GM21515 (cell line): ENCODE data around the gene MALRD1.

Source experiments
- ATAC-seq: cut with Tn5 transposase; IDR thresholded peaks from one replicate; pipeline ENCODE4 v1.9.1; 2021; ENCODE audit not compliant: unreplicated experiment

Gene MALRD1

GRCh38 chr10:19563388-19564141 lies 515.0 kb downstream of the MALRD1 start:
- ATAC-seq = no peak

- ATAC-seq = no peak
Measured at GRCh38 chr10:19570120-19570519, 521.5 kb downstream of the MALRD1 start.

GRCh38 chr10:19570991-19571390 lies 522.4 kb downstream of the MALRD1 start:
- ATAC-seq = no peak

GRCh38 chr10:19572056-19572455 lies 523.5 kb downstream of the MALRD1 start:
- ATAC-seq = no peak

GRCh38 chr10:19576576-19576975 lies 528.0 kb downstream of the MALRD1 start:
- no peak for ATAC-seq

GRCh38 chr10:19577381-19577780 lies 528.8 kb downstream of the MALRD1 start:
- ATAC-seq = no peak

GRCh38 chr10:19577807-19578206 lies 529.2 kb downstream of the MALRD1 start:
- no peak for ATAC-seq

- ATAC-seq = no peak
Measured at GRCh38 chr10:19578571-19578970, 530.0 kb downstream of the MALRD1 start.

- ATAC-seq = no peak
Measured at GRCh38 chr10:19579761-19580545, 531.4 kb downstream of the MALRD1 start.

- ATAC-seq = no peak
Measured at GRCh38 chr10:19580691-19581090, 532.1 kb downstream of the MALRD1 start.

- ATAC-seq = no peak
Measured at GRCh38 chr10:19588608-19589007, 540.0 kb downstream of the MALRD1 start.

GRCh38 chr10:19592276-19592675 lies 543.7 kb downstream of the MALRD1 start:
- ATAC-seq = no peak

GRCh38 chr10:19595212-19595845 lies 546.7 kb downstream of the MALRD1 start:
- no peak for ATAC-seq

- no peak for ATAC-seq
Measured at GRCh38 chr10:19605806-19606205, 557.2 kb downstream of the MALRD1 start.

GRCh38 chr10:19606968-19607367 lies 558.4 kb downstream of the MALRD1 start:
- ATAC-seq = no peak

GRCh38 chr10:19611775-19612174 lies 563.2 kb downstream of the MALRD1 start:
- ATAC-seq = no peak

- no peak for ATAC-seq
Measured at GRCh38 chr10:19616966-19617365, 568.4 kb downstream of the MALRD1 start.

GRCh38 chr10:19620811-19621210 lies 572.2 kb downstream of the MALRD1 start:
- no peak for ATAC-seq

- no peak for ATAC-seq
Measured at GRCh38 chr10:19623321-19623720, 574.7 kb downstream of the MALRD1 start.

- no peak for ATAC-seq
Measured at GRCh38 chr10:19626156-19626555, 577.6 kb downstream of the MALRD1 start.

GRCh38 chr10:19628767-19629560 lies 580.4 kb downstream of the MALRD1 start:
- ATAC-seq = no peak
